WTC11 (cell line): ENCODE results near the gene KRT34. TPM values are rescaled to one million over a fixed set of nuclear protein-coding genes. Genes with fewer than 3 reads are reported as not detected.

Source experiments
- ATAC-seq: fragments of 200-7000 bp; cut with Tn5 transposase; 2 replicates; pipeline ENCODE4 v1.10.0; 2021; ENCODE audit warnings: mild to moderate bottlenecking, moderate library complexity
- CTCF ChIA-PET: fragments of 300-600 bp; sonication (Branson Sonifier 250); formaldehyde crosslinking; loops from one replicate; lab custom pipeline; 2021; ENCODE audit warnings: antibody characterized with exemption; lab: Charles Lee
- POLR2A ChIA-PET: fragments of 350-600 bp; sonication (Branson Sonifier 250); formaldehyde crosslinking; loops from one replicate; lab custom pipeline; 2021; ENCODE audit warnings: antibody characterized with exemption; lab: Charles Lee
- DNase-seq: peaks from one replicate; pipeline ENCODE4 v3.0.0; 2021; ENCODE audit warnings: low spot score
- H3K27ac Mint-ChIP-seq: 2 replicates; pipeline ENCODE4 v1.8.0; 2021; ENCODE audit warnings: mixed read lengths
- H3K27me3 Mint-ChIP-seq: 2 replicates; pipeline ENCODE4 v1.8.0; 2021; ENCODE audit warnings: low read depth, mild to moderate bottlenecking, moderate library complexity, mixed read lengths
- H3K36me3 Mint-ChIP-seq: 2 replicates; pipeline ENCODE4 v1.8.0; 2021; ENCODE audit warnings: mixed read lengths
- H3K4me1 Mint-ChIP-seq: 2 replicates; pipeline ENCODE4 v1.8.0; 2022; ENCODE audit warnings: mixed read lengths
- H3K4me3 Mint-ChIP-seq: 2 replicates; pipeline ENCODE4 v1.8.0; 2021; ENCODE audit warnings: mild to moderate bottlenecking, moderate library complexity, mixed read lengths
- H3K9me3 Mint-ChIP-seq: 2 replicates; pipeline ENCODE4 v1.8.0; 2021; ENCODE audit warnings: mixed read lengths
- AFF4 ChIP-seq: sonication (generic); formaldehyde crosslinking; IDR thresholded peaks from 2 replicates; pipeline ENCODE4 v1.8.1; 2023; ENCODE audit warnings: mild to moderate bottlenecking, missing genetic modification reagents, borderline replicate concordance
- ATF6 ChIP-seq: sonication (generic); formaldehyde crosslinking; IDR thresholded peaks from 2 replicates; pipeline ENCODE4 v1.8.1; 2023; ENCODE audit warnings: mild to moderate bottlenecking, missing genetic modification reagents
- CBFB ChIP-seq: sonication (generic); formaldehyde crosslinking; IDR thresholded peaks from 2 replicates; pipeline ENCODE4 v1.8.1; 2022; ENCODE audit warnings: mild to moderate bottlenecking, low read depth, missing genetic modification reagents
- CREB1 ChIP-seq: sonication (generic); formaldehyde crosslinking; IDR thresholded peaks from 2 replicates; pipeline ENCODE4 v1.8.0; 2023; ENCODE audit warnings: mild to moderate bottlenecking, missing genetic modification reagents
- HMGA2 ChIP-seq: fragments of 250-450 bp; sonication (Bioruptor Pico); IDR thresholded peaks from 2 replicates; pipeline ENCODE4 v1.4.0; 2021; ENCODE audit warnings: mild to moderate bottlenecking, moderate library complexity
- MAX ChIP-seq: sonication (generic); formaldehyde crosslinking; IDR thresholded peaks from 2 replicates; pipeline ENCODE4 v1.8.0; 2022; ENCODE audit warnings: mild to moderate bottlenecking, missing genetic modification reagents
- MYBL2 ChIP-seq: sonication (generic); formaldehyde crosslinking; IDR thresholded peaks from 2 replicates; pipeline ENCODE4 v1.8.1; 2023; ENCODE audit warnings: mild to moderate bottlenecking, moderate library complexity, missing genetic modification reagents
- NR2C2 ChIP-seq: sonication (generic); formaldehyde crosslinking; IDR thresholded peaks from 2 replicates; pipeline ENCODE4 v1.8.0; 2022; ENCODE audit warnings: mild to moderate bottlenecking, missing genetic modification reagents
- OVOL2 ChIP-seq: fragments of 250-450 bp; sonication (Bioruptor Pico); IDR thresholded peaks from 2 replicates; pipeline ENCODE4 v1.9.0; 2021; ENCODE audit warnings: mild to moderate bottlenecking, borderline replicate concordance
- TEAD1 ChIP-seq: sonication (generic); formaldehyde crosslinking; IDR thresholded peaks from 2 replicates; pipeline ENCODE4 v1.8.0; 2022; ENCODE audit warnings: mild to moderate bottlenecking, missing genetic modification reagents
- ZNF671 ChIP-seq: fragments of 250-450 bp; sonication (Bioruptor Pico); IDR thresholded peaks from 2 replicates; pipeline ENCODE4 v1.8.0; 2021; ENCODE audit warnings: mild to moderate bottlenecking
- total RNA-seq: library from RNA; stranded (reverse); gene quantifications from 3 replicates; pipeline ENCODE4 v1.2.3, GENCODE V29; 2021
- TF ChIP-seq, protein P1 (sequence below): sonication (generic); formaldehyde crosslinking; IDR thresholded peaks from 2 replicates; pipeline ENCODE4 v1.8.0; 2023; ENCODE audit warnings: missing genetic modification reagents
- TF ChIP-seq, protein P2 (sequence below): fragments of 250-450 bp; sonication (Bioruptor Pico); IDR thresholded peaks from 2 replicates; pipeline ENCODE4 v1.9.0; 2021; ENCODE audit warnings: mild to moderate bottlenecking
- TF ChIP-seq, protein P3 (sequence below): fragments of 250-450 bp; sonication (Bioruptor Pico); IDR thresholded peaks from 2 replicates; pipeline ENCODE4 v2.1.2; 2022; ENCODE audit warnings: mild to moderate bottlenecking, moderate library complexity
- TF ChIP-seq, protein P4 (sequence below): sonication (generic); formaldehyde crosslinking; IDR thresholded peaks from 2 replicates; pipeline ENCODE4 v1.8.0; 2022; ENCODE audit warnings: missing genetic modification reagents

KRT34 gene
- total RNA-seq, 1 experiment from 2014 or later, result not detected

DNA sequence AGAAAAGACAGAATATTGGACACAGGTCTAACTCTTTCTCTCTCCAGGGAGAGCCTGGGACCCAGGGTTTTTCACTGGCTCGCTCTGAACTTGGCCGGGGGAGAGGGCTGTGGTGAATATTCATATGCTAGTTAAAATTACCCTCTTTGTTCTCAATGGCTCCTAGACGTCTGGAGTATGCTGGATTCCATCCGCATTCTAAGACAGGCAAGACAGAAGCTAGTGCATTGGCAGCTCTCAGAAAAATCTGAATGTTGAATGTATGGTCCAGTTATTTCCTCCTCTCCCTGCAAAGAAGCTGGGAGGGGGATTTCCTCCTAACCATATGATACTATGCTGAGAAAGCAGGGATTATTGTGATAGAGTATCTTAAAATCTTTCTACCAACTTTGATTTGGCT, 5.6 kb upstream of the KRT34 start (continued):
- TF ChIP-seq MAX, result no peak
- no peak for TF ChIP-seq ATF6 (CRISPR knock-in tag)
- no peak for TF ChIP-seq ZNF671
- TF ChIP-seq TEAD1 (CRISPR knock-in tag), result no peak
- no peak for TF ChIP-seq OVOL2
- TF ChIP-seq, all 79 proteins: peak for 0

- TF ChIP-seq, protein P1, sequence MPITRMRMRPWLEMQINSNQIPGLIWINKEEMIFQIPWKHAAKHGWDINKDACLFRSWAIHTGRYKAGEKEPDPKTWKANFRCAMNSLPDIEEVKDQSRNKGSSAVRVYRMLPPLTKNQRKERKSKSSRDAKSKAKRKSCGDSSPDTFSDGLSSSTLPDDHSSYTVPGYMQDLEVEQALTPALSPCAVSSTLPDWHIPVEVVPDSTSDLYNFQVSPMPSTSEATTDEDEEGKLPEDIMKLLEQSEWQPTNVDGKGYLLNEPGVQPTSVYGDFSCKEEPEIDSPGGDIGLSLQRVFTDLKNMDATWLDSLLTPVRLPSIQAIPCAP, result no peak
- TF ChIP-seq, protein P2, sequence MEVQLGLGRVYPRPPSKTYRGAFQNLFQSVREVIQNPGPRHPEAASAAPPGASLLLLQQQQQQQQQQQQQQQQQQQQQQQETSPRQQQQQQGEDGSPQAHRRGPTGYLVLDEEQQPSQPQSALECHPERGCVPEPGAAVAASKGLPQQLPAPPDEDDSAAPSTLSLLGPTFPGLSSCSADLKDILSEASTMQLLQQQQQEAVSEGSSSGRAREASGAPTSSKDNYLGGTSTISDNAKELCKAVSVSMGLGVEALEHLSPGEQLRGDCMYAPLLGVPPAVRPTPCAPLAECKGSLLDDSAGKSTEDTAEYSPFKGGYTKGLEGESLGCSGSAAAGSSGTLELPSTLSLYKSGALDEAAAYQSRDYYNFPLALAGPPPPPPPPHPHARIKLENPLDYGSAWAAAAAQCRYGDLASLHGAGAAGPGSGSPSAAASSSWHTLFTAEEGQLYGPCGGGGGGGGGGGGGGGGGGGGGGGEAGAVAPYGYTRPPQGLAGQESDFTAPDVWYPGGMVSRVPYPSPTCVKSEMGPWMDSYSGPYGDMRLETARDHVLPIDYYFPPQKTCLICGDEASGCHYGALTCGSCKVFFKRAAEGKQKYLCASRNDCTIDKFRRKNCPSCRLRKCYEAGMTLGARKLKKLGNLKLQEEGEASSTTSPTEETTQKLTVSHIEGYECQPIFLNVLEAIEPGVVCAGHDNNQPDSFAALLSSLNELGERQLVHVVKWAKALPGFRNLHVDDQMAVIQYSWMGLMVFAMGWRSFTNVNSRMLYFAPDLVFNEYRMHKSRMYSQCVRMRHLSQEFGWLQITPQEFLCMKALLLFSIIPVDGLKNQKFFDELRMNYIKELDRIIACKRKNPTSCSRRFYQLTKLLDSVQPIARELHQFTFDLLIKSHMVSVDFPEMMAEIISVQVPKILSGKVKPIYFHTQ, result no peak
- TF ChIP-seq CBFB (no peak), NR2C2 (CRISPR knock-in tag) (no peak), AFF4 (CRISPR knock-in tag) (no peak), CREB1 (CRISPR knock-in tag) (no peak), MYBL2 (CRISPR knock-in tag) (no peak), HMGA2 (no peak)
- TF ChIP-seq, protein P3, sequence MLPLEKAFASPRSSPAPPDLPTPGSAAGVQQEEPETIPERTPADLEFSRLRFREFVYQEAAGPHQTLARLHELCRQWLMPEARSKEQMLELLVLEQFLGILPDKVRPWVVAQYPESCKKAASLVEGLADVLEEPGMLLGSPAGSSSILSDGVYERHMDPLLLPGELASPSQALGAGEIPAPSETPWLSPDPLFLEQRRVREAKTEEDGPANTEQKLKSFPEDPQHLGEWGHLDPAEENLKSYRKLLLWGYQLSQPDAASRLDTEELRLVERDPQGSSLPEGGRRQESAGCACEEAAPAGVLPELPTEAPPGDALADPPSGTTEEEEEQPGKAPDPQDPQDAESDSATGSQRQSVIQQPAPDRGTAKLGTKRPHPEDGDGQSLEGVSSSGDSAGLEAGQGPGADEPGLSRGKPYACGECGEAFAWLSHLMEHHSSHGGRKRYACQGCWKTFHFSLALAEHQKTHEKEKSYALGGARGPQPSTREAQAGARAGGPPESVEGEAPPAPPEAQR (CRISPR knock-in tag), result no peak
- TF ChIP-seq, protein P4, sequence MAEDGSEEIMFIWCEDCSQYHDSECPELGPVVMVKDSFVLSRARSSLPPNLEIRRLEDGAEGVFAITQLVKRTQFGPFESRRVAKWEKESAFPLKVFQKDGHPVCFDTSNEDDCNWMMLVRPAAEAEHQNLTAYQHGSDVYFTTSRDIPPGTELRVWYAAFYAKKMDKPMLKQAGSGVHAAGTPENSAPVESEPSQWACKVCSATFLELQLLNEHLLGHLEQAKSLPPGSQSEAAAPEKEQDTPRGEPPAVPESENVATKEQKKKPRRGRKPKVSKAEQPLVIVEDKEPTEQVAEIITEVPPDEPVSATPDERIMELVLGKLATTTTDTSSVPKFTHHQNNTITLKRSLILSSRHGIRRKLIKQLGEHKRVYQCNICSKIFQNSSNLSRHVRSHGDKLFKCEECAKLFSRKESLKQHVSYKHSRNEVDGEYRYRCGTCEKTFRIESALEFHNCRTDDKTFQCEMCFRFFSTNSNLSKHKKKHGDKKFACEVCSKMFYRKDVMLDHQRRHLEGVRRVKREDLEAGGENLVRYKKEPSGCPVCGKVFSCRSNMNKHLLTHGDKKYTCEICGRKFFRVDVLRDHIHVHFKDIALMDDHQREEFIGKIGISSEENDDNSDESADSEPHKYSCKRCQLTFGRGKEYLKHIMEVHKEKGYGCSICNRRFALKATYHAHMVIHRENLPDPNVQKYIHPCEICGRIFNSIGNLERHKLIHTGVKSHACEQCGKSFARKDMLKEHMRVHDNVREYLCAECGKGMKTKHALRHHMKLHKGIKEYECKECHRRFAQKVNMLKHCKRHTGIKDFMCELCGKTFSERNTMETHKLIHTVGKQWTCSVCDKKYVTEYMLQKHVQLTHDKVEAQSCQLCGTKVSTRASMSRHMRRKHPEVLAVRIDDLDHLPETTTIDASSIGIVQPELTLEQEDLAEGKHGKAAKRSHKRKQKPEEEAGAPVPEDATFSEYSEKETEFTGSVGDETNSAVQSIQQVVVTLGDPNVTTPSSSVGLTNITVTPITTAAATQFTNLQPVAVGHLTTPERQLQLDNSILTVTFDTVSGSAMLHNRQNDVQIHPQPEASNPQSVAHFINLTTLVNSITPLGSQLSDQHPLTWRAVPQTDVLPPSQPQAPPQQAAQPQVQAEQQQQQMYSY (CRISPR knock-in tag), result no peak
- DNase-seq (no peak), ATAC-seq (no peak)
- peaks cover 6% of the 10 kb centered on the region for H3K36me3 Mint-ChIP-seq
- no peak overlapping the region for H3K27ac Mint-ChIP-seq
- no peaks in the 10 kb centered on the region for H3K4me1 Mint-ChIP-seq
- POLR2A ChIA-PET, result no interaction called here
- H3K9me3 Mint-ChIP-seq, result peaks cover 17% of the 10 kb centered on the region
- H3K27me3 Mint-ChIP-seq, result no peaks in the 10 kb centered on the region; the same call in none of the 2 replicates
- CTCF ChIA-PET, result no interaction called here
- no peak overlapping the region for H3K4me3 Mint-ChIP-seq
Measured at GRCh38 chr17:41386227-41386626, 4.1 kb upstream of the KRT34 start.
